Measurements from ENCODE around the gene DACH2.

DACH2 gene

DNA sequence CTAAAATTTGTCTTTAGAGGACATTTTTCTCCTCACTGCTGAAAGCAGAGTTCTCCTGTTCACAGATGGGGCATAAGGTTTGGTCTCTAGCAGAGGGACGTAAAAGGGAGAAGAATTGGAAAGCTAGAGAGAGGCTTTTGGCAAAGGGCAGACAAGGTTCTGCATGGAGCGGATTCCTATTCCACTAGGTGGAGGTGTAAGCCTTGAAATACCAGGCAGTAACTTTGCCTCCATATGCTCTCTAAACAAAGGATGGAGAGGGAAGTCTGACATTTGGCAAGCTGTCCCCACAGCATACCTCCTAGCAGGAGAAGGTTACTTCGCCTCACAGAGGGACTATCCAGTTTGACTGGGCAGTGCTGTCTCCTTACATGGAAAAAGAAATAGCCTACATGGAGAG, 174.7 kb downstream of the DACH2 start:
- no peak for DNase-seq (ENCODE audit: low read depth in 3 of 3)

DNA sequence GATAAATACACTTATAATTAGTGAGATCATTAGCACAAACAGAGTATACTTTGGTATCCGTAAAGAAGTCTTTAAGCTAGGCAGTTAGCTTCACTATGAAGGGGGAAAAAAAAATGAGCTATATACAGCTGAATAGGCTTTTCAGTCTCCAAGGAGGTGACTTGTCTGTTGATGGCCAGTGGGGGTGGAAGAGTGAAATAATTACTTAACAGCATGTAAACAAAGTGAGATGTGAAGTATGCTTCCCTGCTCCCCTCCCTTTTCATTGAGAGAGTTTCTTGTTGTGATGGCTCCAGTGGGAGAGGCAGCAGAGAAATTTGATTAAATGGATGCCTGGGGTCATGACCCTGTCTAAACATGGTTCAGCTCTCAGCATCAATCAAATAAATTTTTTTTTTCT, 180.9 kb downstream of the DACH2 start:
- no peak for DNase-seq (ENCODE audit: low read depth in 3 of 3)

DNA sequence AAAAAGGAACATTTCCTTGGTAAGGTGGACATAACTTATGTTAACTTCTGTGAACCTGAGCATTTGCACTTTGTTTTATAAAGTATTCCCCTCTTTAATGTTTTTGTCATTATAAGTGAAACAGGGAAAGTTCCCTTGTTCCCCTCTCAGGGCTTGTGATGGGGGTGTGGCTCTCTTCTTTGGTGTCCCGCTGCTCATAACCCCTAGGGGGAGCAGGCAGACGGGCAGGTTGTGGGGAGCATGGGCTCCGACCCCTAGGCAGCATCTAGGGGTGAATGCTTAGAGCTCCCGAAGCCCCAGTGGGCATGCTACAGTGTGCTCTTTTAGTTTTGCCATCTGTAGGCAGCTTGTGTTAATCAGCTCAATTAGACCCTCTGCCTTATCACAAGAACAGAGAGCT, 200.4 kb downstream of the DACH2 start:
- DNase-seq (ENCODE audit: low read depth in 3 of 3) = no peak

DNA sequence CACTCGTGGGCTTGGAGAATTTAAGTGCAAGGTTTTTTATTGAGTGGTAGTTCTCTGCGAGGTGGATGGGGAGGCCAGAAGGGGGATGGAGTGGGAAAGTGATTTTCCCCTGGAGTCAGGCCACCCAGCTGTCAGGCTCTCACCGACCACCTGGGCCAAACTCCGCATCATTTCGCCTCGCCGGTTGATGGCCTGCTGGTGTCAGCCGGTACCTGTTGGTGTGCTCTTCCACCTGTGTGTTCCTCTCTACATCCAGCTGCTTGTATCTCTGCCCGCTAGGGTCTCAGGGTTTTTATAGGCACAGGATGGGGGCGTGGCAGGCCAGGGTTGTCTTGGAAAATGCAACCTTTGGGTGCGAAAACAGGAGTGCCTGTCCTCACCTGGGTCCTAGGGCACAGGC, 200.9 kb downstream of the DACH2 start:
- no peak for DNase-seq (ENCODE audit: low read depth in 3 of 3)

DNA sequence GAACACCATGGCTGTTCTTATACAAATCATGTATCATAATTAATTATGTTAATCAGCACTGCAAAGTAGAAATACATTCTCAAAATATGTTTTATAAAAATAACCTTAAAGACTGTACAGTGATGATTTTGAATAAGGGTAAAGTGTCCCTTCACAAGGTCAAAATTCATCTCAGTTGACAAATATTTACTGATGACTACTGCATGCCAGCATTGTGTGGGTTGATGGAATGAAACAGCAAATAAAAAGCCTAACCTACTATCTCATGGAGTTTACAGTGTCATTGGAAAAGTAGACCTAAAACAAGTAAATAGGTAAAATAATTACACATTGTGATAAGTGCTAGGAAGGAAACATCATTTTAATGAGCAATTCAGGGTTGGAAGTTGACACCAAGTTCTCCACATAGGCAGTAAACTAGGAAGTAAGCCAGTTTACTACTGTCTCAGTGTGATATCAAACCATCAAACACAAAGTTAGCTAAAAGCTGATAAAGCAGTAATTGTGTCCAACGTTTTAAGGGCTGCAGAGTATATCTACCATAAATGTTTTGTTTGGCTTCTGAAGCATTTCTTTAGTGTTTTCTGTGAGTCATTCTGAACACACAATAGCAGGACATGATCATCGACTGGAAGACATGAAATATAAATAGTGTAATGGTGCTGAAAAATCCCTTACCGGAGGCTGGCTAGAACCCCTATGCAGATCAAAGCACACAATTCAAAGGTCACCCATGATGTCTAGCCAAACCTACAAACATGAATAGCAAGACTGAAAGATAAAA, 221.8 kb downstream of the DACH2 start:
- DNase-seq (ENCODE audit: low read depth in 3 of 3) = no peak

DNA sequence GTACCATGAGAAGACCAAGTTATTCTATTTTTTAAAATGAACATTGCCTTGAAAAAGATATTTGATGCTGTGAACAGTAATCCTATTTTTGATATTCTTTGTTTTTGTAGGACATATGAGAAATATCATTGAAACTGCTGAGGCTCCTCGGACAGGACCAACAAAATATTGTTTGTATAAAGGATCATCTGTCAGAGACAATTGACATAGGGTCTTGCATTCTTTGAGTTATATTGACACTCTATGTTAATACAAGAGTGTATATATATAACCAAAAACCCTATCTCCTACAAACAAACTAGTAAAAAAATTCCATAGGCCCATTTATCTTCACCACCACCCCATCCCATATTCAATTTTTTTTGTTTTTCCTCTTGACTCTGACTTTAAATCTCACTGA, 222.7 kb downstream of the DACH2 start:
- no peak for DNase-seq (ENCODE audit: low read depth in 3 of 3)

DNA sequence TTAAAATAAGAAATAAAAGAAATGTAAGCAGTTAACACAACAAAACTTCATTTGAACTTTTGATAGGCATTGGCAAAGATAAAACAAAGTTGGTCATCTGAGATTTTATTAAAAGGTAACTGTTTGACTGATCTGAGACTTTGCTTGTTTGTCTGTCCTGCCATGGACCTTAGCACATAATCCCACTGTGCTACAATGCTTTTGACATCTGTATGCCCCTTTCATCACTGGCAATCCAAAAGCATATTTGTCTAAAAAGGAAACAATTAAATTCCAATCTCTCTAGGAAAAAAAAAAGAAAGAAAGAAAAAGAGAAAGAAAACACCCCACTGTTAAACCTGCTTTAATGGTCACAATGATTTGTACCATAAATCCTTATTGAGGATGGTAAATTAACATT, 231.0 kb downstream of the DACH2 start:
- no peak for DNase-seq (ENCODE audit: low read depth in 3 of 3)

DNA sequence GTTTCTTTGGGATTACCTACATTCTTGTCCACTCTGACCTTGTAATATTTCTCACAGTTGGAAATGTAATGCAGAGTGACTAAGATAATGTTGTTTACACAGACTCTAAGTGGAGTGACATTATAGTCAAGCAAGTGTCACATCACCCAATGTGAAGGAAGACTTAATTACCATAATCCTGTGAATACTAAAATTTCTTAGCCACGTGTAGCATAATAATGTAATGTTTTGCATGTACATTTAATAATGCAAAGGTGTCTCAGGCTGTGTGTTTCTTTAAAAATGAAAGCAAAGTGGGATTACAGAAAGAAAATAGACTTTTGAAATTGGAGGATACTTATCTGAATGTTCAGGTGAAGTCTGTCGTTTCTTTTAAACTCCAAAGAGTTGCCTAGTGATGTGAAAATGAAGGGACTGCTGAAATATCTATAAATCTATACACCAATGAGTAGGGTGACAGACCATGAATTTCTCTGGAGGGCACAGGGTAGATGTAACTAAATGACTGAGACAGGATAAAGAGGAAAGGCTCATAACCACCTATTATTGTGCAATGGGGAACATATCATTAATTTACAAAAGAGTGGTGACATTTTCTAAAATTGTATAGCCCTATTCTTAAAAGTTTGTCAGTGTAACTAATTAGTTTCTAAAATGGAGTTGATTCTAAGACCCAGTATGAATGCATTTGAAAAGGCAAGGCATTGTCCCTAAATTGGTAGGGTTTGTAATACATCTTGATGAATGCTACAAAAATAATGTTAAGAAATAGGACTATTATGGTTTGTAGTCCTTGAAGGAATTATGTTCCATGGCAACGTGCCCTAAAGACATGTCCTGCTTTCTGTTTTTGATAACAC, 235.7 kb downstream of the DACH2 start:
- no peak for DNase-seq (ENCODE audit: low read depth in 3 of 3)

DNA sequence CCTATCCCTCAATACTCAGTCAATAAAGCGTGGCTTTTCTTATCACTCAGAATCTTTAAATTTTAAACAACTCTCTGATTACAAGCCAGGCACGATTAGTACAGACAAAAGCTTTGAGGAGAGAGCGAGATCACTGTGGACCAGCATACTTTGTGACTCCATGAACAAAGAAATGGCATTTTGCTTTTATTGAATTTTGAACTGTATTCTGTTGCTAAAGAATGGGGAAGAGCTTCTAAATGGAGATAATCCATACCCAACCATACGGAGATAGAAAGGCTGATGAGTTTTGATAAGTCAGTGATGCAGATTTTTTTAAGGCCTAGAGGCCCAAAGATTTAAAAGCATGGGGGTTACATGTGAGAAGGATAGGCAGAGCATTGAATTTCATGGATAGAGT, 259.1 kb downstream of the DACH2 start:
- DNase-seq (ENCODE audit: low read depth in 3 of 3) = no peak

DNA sequence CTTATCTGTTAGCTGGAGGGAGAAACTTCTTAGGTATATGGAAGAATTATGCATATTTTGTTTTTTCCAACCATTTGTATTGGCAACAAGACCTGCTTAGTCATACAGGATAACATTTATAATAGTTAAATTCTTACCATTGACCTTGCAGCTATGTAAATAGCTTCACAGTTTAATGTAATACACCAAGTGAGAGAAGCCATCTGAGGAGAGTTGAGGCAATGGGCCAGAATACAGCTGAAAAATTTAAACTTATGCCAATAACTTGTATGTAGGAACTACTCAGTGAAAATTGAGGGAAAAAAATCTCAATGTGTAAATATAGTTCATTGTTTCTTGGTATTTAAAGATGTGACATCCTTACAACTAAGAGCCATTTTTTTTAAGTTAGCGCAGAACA, 273.5 kb downstream of the DACH2 start:
- no peak for DNase-seq (ENCODE audit: low read depth in 3 of 3)

DNA sequence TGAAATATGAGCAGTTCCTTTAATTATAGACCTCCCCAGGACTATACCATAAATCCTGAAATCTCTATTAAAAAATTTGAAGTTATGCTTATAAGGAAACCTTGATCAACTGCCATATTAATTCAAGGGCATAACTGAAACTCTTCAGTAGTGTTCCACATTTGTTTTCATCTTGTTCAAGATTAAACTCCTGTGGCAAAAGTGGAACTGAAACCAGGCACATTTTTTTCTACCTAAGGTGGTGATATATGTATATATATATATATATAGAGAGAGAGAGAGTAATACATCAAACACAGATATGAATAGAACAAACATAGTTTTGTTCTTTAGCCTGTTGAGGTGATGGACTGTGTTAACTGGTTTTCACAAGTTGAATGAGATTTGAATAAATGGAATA, 287.9 kb downstream of the DACH2 start:
- DNase-seq (ENCODE audit: low read depth in 3 of 3) = no peak

DNA sequence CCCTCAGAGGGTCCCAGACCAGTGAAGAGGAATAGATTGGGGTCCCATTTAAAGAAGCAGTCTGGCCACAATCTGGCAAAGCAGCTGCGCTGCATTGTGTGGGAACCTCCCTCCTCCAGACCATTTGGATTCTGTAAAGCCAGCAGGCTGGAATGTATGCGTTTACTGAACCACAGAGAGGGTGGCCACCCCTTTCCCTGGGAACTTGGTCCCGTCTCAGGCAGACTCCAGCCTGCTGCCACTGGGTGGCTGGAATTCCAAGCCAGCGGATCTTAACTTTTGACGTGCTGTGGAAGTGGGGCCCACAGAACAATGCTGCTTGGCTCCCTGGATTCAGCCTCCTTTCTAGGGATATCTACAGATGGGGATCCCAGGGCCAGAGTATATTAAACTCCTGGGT, 307.2 kb downstream of the DACH2 start:
- no peak for DNase-seq (ENCODE audit: low read depth in 3 of 3)

DNA sequence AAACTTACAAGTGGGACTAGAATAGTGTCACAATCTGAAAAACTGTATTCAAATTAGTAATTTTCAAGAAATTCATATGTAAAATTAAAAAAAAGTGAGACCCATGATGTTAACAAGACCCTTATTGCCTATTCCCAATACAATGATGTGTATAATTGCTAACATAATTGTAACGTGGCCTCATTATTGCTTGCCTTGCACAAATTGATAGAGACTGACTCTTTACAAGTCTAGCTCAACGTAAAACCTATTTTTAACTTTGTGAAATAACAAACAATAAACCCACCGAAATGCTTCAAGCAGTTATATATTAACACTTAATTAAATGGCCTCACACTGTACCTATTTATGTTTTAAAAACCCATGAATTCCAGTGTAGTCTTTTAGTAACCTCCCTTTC, 312.5 kb downstream of the DACH2 start:
- DNase-seq (ENCODE audit: low read depth in 3 of 3) = no peak

DNA sequence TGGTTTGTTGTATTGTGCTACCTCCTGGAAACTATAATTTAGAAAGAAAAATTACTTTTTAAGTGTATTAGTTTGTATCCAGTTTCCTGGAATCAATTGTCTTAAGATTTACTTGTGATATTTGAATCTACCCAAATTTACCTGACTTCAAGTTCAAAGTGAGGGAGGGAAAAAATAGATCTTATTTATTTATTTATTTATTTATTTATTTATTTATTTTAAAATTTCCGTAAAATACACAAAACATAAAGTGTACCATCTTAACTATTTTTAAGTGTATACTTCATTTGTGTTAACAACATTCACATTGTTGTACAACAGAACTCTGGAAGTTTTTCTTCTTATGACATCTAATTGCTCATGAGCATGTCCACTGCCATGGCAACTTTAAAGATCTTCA, 356.0 kb downstream of the DACH2 start:
- DNase-seq (ENCODE audit: low read depth in 3 of 3) = no peak

DNA sequence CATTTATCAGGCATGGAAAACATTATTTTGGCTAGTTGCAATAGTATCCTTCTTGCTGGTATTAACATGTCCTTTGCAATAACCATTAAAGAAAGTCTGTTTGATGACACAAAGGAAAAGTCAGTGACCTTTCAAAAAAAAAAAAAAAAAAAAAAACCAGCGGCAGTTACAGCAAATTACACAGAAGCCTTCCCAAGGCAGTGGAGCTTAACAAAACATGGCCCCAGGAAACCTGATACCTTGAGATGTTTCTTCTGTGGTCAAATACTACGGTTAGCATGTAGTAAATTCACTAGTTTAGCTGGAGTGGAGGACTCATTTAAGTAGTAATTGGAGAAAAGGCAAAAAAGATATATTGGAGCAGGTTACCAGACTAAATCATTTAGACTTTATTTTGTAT, 359.1 kb downstream of the DACH2 start:
- no peak for DNase-seq (ENCODE audit: low read depth in 3 of 3)

DNA sequence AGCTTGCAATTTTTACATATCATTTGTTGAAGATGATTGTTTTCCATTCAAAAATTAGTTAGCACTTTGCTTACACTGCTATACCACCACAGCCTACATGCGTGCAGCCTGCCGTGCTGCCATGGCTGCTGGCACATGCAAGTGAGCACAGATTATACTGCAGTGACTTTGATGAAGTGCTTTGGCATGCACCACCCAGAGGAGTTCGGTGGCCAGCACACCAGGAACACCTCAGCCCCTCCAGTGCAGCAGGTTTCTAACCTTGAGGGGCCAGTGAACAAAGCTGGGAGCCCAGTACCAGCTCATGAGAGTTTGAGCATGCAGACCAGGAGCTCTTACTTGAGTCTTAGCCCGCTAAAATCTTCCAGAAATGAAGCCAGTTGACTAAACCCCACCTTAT, 431.5 kb downstream of the DACH2 start:
- DNase-seq (ENCODE audit: low read depth in 3 of 3) = no peak

DNA sequence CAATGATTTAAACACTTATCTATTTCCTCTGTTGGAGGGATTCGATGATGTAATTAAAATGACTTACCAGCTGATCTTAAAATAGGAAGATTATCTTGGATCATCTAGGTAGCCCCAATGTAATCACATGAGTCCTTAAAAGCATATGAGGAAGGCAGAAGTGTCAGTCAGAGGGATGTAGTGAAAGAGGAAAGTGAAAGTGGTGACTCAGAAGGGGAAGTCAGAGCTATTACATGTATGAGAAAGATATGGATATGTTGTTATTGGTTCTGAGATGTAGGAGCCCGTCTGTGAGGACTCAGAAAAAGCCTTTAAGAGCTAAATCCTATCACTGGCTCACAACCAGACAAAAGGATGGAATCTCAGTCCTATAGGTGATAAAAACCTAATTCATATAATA, 456.4 kb downstream of the DACH2 start:
- DNase-seq (ENCODE audit: low read depth in 3 of 3) = no peak

DNA sequence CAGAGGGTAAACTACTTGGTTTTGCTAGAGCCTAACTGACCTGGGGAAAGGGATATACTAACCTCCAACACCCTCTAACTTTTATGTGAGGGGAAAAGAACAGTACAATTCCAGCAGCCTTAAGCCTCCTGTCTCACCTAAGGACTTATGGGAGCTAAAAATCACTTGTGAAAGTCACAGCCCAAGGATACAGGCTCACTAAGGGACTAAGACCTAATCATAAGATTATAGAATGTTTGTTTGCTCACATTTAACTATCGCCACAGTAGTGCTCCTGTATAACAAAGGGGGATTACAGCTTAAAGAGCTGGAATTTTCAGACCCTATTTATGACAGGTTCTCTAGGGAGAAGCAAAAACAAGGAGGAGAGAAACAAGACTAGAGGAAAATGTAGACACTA, 548.7 kb downstream of the DACH2 start:
- no peak for DNase-seq (ENCODE audit: low read depth in 3 of 3)

DNA sequence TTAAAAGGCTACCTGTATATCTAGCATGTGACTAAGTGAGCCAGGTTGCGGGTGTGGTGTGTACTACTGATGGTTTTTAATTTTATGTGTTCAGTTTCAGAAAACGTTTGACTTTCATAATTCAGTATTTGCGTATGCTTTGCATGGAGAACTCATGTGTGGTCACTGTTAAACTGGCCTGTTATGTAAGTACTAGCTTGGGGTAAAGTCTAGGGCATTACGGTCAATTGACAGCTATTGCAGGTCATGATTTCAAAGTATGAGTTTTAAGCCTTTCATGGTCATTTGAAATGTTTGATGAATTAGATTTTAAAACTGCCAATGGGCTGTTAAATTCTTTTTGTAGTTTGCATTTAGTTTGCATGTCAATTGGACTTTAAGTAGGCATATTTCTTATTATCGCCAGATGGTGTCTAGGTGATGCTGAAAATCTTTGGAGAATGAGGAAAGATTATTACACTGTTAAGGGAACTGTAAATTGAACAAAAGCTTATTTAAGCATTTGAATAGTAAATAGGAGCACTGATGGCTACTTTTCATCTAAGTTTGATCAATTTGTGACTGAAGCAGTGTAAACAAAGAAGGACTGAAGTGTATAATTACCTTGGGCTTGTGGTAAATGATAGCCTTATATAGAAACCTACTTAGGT, 563.4 kb downstream of the DACH2 start:
- no peak for DNase-seq (ENCODE audit: low read depth in 3 of 3)

DNA sequence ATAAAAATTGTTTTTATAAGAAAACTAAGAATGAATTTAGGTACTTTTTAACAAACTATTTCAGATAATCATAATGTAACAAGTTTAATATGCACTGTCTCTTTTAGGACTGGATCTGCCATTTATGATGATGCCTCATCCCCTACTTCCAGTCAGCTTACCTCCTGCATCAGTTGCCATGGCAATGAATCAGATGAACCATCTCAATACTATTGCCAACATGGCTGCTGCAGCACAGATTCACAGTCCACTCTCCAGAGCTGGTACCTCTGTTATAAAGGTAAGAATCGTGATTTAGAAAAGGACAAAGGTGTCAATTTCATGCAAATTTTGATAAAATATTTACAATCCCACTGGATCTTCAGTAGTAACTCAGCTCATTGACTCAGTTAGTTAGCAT, 566.2 kb downstream of the DACH2 start:
- no peak for DNase-seq (ENCODE audit: low read depth in 3 of 3)

DNA sequence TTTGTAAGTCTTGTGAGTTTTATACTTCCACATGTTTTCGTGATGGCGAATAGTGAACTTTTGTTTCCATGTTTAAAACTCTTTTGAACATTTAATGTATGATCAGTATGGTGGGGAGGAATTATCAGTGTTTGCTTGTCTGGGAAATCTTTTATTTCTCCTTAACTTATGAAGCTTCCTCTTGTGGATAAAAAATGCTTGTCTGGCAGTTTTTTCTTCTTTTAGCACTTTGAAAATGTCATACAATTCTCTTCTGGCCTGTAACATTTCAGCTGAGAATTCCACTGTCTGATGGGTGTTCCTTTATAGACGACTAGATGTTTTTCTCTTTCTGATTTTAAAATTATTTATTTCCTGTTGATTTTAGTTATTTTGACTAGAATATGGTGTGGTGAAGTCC, 576.0 kb downstream of the DACH2 start:
- no peak for DNase-seq (ENCODE audit: low read depth in 3 of 3)

DNA sequence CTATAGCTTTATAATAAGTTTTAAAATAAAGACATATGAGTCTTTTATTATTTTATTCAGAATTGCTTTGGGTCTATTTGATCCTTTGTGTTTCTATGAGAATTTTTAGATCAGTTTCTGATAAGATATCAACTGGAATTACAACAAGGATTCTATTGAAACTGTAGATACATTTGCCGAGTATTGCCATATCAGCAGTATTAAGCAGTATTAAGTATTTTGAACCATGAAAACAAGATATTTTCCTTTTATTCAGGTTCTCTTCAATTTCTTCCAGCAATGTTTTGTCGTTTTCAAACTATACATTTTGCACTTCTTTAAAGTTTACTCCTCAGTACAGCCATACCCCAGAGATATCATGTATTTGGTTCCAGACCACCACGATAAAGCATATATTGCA, 598.8 kb downstream of the DACH2 start:
- no peak for DNase-seq (ENCODE audit: low read depth in 3 of 3)

DNA sequence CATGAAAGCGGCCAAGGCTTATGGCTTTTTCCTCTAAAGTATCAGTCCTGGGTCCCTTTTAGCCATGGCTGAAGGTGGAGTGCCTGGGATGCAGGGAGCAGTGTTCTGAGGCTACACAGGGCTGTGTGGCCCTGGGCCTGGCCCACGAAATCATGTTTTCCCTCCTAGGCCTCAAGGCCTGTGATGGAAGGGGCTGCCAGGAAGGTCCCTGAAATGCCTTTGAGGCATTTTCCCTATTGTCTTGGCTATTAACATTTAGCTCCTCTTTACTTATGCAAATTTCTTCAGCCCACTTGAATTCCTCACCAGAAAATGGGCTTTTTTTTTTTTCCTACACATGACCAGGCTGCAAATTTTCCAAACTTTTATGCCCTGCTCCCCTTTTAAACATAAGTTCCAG, 657.0 kb downstream of the DACH2 start:
- no peak for DNase-seq (ENCODE audit: low read depth in 3 of 3)
